HCT116 (cell line): ENCODE data around the gene KANK2.

Source experiments
- CTCF ChIP-seq, 3 experiments: fragments of 200-600 bp in 1 of 3; sonication (generic) in 1 of 3; IDR thresholded peaks in 2 of 3; conservative IDR thresholded peaks in 1 of 3; 2 replicates each; pipeline ENCODE4 v1.5.1; 2012 to 2017; ENCODE audit warnings: low read depth in 2 of 3, low read length in 2 of 3, antibody characterized with exemption in 1 of 3, borderline replicate concordance in 1 of 3, control low read depth in 1 of 3, mild to moderate bottlenecking in 1 of 3, mixed read lengths in 1 of 3, mixed run types in 1 of 3, moderate library complexity in 1 of 3; ENCODE audit not compliant: insufficient read depth in 1 of 3
- MAX ChIP-seq: IDR thresholded peaks from 2 replicates; pipeline ENCODE4 v1.6.1; 2012

GRCh38 chr19:11230621-11231386 is 33.5 kb upstream of the KANK2 start:
- no peak for TF ChIP-seq MAX
- TF ChIP-seq CTCF (IDR thresholded peaks at IDR 0.05 in 2 of 3, conservative IDR thresholded peaks at IDR 0.05 in 1 of 3; ENCODE audit: borderline replicate concordance in 1 of 3, insufficient read depth in 1 of 3, low read depth in 2 of 3, low read length in 2 of 3), result no peak
